ENCODE measurements around the gene COQ2.
A peak's percentile ranks its signal among the peaks of the same experiment; 100 is the strongest.

The COQ2 gene

GRCh38 chr4:83255584-83255983, 29.0 kb downstream of the COQ2 start (continued):
- TF ChIP-seq ZBTB10 (tag by site-specific recombination; IDR thresholded peaks at IDR 0.05): no peak
- no peak for TF ChIP-seq GLIS1 (tag by site-specific recombination; IDR thresholded peaks at IDR 0.05)
- TF ChIP-seq ZNF23 (tag by site-specific recombination; IDR thresholded peaks at IDR 0.05; ENCODE audit: borderline replicate concordance): no peak
- TF ChIP-seq KLF8 (tag by site-specific recombination; IDR thresholded peaks at IDR 0.05): 0 out of 2 replicates have a peak, but pooled peaks have one; percentile 36
- TF ChIP-seq BCL6B (tag by site-specific recombination; IDR thresholded peaks at IDR 0.05): no peak
- TF ChIP-seq ZNF580 (tag by site-specific recombination; IDR thresholded peaks at IDR 0.05): peak; percentile 47; the same call in 1 of the 2 replicates
- TF ChIP-seq BCL11A (tag by site-specific recombination; IDR thresholded peaks at IDR 0.05; ENCODE audit: low read depth): peak; percentile 69; the same call in 1 of the 2 replicates
- no peak for TF ChIP-seq ZNF544 (tag by site-specific recombination; IDR thresholded peaks at IDR 0.05)
- TF ChIP-seq TCF7L2 (IDR thresholded peaks at IDR 0.05; ENCODE audit: borderline replicate concordance, low read depth, low read length): no peak
- TF ChIP-seq ZNF280D (tag by site-specific recombination; IDR thresholded peaks at IDR 0.05): no peak
- no peak for TF ChIP-seq ZNF169 (tag by site-specific recombination; IDR thresholded peaks at IDR 0.05)
- TF ChIP-seq HIC1 (tag by site-specific recombination; IDR thresholded peaks at IDR 0.05): 0 out of 2 replicates have a peak, but pooled peaks have one; percentile 40
- TF ChIP-seq ZBTB48 (tag by site-specific recombination; IDR thresholded peaks at IDR 0.05): no peak
- TF ChIP-seq ZNF664 (tag by site-specific recombination; IDR thresholded peaks at IDR 0.05): no peak
- no peak for TF ChIP-seq ZNF707 (tag by site-specific recombination; IDR thresholded peaks at IDR 0.05)
- TF ChIP-seq ZNF626 (tag by site-specific recombination; IDR thresholded peaks at IDR 0.05): no peak
- no peak for TF ChIP-seq ZNF521 (tag by site-specific recombination; IDR thresholded peaks at IDR 0.05)
- no peak for TF ChIP-seq ZIC2 (tag by site-specific recombination; IDR thresholded peaks at IDR 0.05)
- TF ChIP-seq SP7 (tag by site-specific recombination; IDR thresholded peaks at IDR 0.05): peak; percentile 71
- no peak for TF ChIP-seq ZNF239 (tag by site-specific recombination; IDR thresholded peaks at IDR 0.05)
- TF ChIP-seq ZNF112 (tag by site-specific recombination; IDR thresholded peaks at IDR 0.05): no peak
- no peak for TF ChIP-seq KLF16 (tag by site-specific recombination; IDR thresholded peaks at IDR 0.05)
- TF ChIP-seq GLI4 (tag by site-specific recombination; IDR thresholded peaks at IDR 0.05): no peak
- no peak for TF ChIP-seq ZNF18 (tag by site-specific recombination; IDR thresholded peaks at IDR 0.05)
- no peak for TF ChIP-seq ZNF16 (tag by site-specific recombination; IDR thresholded peaks at IDR 0.05; ENCODE audit: low read depth)
- no peak for TF ChIP-seq SCRT1 (tag by site-specific recombination; IDR thresholded peaks at IDR 0.05; ENCODE audit: borderline replicate concordance)
- no peak for TF ChIP-seq ZNF692 (tag by site-specific recombination; IDR thresholded peaks at IDR 0.05)
- no peak for TF ChIP-seq ZNF146 (tag by site-specific recombination; IDR thresholded peaks at IDR 0.05)
- TF ChIP-seq ZNF121 (tag by site-specific recombination; IDR thresholded peaks at IDR 0.05): no peak
